GM21619 (cell line): ENCODE data around the gene DENND1B.
A peak's percentile ranks its signal among the peaks of the same experiment; 100 is the strongest.
"Not testable (repeated sequence)": the region's sequence is repeated elsewhere in the genome, so short reads cannot be mapped to it uniquely, and the experiment has no call there.

Experiments
- ATAC-seq: cut with Tn5 transposase; IDR thresholded peaks from one replicate; pipeline ENCODE4 v1.9.1; 2021; ENCODE audit not compliant: unreplicated experiment

The DENND1B gene

DNA sequence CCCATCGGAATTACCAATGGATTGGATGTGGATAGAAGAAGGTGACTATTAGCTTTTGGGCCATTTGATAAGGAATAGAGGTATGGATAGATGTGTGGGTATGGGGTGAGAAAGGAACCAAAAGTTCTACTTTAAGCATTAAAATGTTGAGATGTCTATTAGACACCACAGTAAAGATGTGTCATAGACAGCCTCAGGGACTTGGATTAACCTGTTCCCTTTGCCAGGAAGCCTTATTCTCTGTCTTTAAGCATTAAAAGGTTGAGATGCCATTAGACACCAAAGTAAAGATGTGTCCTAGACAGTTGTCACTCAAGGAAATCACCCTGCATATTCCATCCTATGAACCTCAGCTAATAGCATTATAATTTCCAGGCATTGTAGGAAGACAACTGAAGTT, 11.0 kb upstream of the DENND1B start:
- no peak for ATAC-seq

DNA sequence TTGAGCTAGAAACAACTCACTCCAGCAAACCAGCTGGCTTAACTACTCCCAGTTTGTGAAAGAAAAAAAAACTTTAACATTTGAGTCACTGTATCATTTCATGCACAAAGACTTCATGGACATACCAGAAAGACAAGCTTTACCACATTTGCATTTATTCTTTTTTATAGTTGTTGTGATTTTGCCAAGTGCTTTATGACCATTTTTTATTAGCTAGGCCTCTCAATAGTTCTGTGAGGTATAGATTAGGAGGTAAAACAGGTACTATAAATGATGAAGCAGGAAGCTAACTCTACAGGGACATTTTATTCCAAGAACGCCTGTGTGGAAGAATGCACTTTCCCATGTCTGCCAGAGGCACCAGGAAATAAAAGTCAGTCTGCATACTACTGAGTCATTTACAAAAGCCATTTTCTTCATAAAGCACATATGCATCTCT, 8.2 kb upstream of the DENND1B start:
- ATAC-seq = no peak

GRCh38 chr1:197782722-197783360, 7.6 kb upstream of the DENND1B start:
- ATAC-seq = no peak

DNA sequence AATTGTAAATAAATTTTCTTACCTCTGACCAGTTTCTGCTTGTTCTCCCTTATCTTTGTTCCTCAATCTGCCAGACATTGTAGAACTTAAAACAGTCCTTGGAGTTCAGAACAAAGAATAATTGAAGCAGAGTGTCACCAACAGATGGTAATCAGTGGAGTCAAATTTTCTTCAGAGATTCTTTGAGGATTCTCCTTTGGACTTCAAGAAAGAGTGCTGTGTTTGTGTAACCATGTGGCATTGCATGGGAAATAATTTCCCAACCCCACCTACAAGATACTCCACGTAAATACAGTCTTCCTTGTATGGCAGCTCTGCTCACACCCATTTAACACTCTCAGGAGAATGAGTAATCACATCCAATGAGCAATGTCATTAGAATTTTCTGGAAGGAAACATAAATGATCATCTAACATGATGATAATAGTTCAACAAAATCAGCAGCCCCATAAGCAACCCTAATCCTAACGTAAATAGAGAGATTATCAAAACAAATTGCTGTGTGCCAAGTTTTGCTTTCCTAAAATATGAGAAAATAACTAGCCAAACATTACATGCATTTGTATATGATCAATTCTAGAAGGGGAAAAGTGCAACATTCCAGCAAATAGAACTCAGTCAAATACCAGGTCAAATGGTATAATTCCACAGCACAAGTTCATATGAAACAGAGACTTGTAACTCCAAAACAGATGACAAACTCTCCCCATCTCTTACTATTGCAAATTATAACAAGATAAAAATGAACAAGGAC, 6.9 kb upstream of the DENND1B start:
- no peak for ATAC-seq

- ATAC-seq = no peak
Measured at GRCh38 chr1:197779921-197780320, 4.6 kb upstream of the DENND1B start.

GRCh38 chr1:197778366-197778945, 3.2 kb upstream of the DENND1B start:
- ATAC-seq = no peak

GRCh38 chr1:197776351-197777105, 1.2 kb upstream of the DENND1B start:
- peak; percentile 31 for ATAC-seq

DNA sequence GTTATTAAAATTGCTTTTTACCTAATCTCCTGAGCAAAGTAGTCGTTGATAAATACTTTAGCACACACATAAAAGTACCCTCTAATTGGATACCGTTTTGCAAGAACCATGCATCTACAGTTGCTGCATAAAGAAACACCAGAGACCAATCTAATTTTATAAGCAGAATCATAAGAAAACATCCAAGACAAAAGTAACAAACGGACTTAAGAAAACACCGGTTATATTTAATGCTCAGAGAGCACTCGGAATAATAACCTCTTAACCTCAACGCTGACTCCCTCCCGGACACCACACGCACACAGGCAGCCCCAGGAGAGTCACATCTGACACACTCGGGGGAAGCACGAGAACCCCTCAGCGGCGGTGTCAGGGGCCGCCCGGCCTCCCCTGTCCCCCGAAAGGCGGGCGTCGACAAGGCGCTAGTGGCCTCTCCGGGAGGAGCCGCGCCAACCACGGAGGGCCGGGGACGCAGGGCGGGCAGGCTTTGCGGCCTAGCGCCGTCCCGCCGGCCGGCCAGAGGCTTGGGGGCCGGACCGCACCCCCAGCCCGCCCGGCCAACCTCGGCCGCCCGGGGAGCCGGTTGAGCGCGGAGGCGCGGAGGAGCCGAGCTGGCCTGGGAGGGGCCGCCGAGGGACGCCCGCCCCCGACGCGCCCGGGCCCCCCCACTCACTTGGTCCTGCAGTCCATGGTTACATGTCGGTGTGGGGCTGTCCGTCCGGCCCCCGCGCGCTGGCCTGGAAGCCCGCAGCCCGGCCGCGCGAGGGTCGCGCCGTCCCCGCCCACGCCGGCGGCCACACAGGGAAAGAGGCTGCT, 606 bp downstream of the DENND1B start:
- ATAC-seq = peak; percentile 30

DNA sequence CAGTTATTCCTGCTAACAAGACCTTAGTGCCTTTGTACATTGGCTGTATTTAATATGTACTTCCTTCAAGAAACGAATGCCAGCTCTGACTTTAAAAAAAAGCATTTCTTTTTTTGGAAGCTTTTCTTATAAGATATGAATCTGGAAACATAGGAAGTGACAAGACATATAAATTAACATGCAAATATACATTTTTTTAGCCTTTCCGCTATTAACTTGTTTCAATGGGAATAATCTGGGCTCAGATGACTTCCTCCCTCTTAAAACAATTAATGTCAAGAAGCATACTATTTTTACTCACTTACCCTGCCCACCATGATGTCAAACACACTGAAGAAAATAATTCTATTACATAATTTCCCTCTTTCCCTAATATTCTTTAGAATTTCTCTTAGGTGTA, 1.4 kb downstream of the DENND1B start:
- no peak for ATAC-seq

DNA sequence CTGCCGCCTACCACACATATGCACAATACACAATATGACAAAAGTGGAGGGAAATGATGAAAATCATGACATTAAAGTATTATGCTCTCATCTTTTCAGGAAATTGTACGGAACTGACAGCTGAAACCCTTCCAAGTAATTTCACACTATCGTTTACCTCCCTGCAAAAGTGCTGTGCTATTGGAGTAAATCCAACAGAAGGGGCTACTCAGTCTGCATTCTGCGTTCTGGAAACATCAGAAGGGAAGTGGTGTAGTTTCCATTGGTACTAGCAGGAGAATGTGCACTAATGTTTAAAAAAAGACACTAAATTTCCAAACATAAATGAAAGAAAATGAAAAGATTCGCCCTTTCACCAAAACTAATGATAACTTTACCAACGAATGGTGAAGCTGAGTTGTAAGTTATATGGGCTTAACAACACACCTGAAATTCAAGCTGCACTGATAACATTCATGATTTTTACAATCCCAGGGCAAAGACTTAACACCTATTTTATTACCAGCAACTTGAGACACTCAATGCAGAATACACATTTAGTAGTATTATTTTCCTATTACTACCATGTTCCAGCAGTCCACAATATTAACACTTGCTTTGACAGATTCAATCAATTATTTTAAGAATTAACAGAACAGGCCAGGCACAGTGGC, 3.2 kb downstream of the DENND1B start:
- no peak for ATAC-seq

- ATAC-seq = no peak
Measured at GRCh38 chr1:197771386-197771785, 3.9 kb downstream of the DENND1B start.

DNA sequence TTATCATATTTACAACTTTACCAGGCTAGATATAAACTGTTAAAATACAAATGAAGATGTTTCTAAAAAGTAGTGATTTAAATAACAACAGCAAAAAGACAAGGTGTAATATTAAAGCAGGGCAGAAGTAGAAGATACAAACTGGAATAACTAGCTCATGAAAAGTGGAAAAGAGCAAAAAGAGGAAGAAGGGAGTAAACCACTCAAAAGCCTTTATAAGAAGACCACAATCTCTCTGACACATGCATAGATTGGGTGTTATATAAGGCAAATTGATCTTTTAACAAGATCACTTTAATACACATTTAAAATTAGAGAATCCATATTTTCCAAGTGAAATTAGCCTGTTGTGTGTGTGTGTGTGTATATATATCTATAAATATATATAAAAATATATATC, 5.0 kb downstream of the DENND1B start:
- no peak for ATAC-seq

GRCh38 chr1:197769287-197769686, 6.0 kb downstream of the DENND1B start:
- ATAC-seq = no peak

- no peak for ATAC-seq
Measured at GRCh38 chr1:197768014-197768805, 7.1 kb downstream of the DENND1B start.

DNA sequence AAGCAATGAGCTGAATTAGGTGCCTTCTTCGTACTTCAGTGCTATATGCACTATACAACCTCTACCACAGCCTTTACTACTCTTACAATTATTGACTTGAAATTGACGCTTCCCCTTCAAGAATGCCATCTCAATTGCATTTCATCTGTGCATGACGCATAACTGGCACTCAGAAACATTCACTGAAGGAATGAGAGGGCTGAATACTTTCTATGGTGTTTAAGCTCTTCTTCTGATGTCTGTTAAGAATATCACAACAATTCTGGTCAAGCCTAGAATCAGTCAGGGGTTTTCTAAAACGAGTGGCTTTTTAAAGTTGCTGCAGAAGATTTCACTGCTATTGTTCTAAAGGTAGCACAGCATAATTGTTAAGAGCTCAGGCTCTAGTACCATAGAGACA, 11.5 kb downstream of the DENND1B start:
- no peak for ATAC-seq

- ATAC-seq = no peak
Measured at GRCh38 chr1:197763307-197763706, 12.0 kb downstream of the DENND1B start.

- peak; percentile 60 for ATAC-seq
Measured at GRCh38 chr1:197761654-197762053, 13.6 kb downstream of the DENND1B start.

DNA sequence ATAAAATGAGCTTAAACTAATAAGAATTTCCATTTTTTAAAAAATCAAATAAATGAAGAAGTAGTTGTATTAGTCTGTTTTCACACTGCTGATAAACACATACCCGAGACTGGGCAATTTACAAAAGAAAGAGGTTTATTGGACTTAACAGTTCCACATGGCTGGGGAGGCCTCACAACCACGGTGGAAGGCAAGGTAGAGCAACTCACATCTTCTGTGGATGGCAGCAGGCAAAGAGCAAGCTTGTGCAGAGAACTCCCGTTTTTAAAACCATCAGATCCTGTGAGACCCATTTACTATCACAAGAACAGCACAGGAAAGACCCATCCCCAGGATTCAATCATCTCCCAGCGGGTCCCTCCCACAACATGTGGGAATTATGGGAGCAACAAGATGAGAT, 19.7 kb downstream of the DENND1B start:
- not testable (repeated sequence) for ATAC-seq

DNA sequence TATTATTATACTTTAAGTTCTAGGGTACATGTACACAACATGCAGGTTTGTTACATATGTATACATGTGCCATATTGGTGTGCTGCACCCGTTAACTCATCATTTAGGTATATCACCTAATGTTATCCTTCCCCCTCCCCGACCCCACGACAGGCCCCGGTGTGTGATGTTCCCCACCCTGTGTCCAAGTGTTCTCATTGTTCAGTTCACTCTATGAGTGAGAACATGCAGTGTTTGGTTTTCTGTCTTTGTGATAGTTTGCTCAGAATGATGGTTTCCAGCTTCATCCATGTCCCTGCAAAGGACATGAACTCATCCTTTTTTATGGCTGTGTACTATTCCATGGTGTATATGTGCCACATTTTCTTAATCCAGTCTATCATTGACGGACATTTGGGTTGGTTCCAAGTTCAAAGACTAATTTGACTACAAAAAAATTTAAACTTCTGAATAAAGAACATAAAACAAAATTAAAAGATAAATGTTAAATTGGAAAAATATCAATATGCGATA, 22.6 kb downstream of the DENND1B start:
- not testable (repeated sequence) for ATAC-seq
